Loucy (cell line): ENCODE measurements around the gene ECEL1.

Experiments
- H2AFZ ChIP-seq: fragments of 200-600 bp; sonication (generic); 2 replicates; pipeline ENCODE4 v1.6.0; 2016; ENCODE audit warnings: antibody characterized with exemption, mild to moderate bottlenecking, low read length, moderate library complexity
- H3F3A ChIP-seq: fragments of 200-600 bp; 2 replicates; pipeline ENCODE4 v1.6.0; 2016; ENCODE audit warnings: antibody characterized with exemption, low read depth, mild to moderate bottlenecking
- H3K27me3 ChIP-seq: fragments of 200-600 bp; sonication (generic); 2 replicates; pipeline ENCODE4 v1.6.1; 2014; ENCODE audit warnings: low read length, mild to moderate bottlenecking; ENCODE audit not compliant: insufficient read depth, poor library complexity, severe bottlenecking
- H3K36me3 ChIP-seq: fragments of 200-600 bp; sonication (generic); 2 replicates; pipeline ENCODE4 v1.6.1; 2016; ENCODE audit warnings: low read length; ENCODE audit not compliant: insufficient read depth
- H3K4me1 ChIP-seq: fragments of 200-600 bp; sonication (generic); 2 replicates; pipeline ENCODE4 v1.5.1; 2014; ENCODE audit warnings: low read length, mild to moderate bottlenecking; ENCODE audit not compliant: insufficient read depth, poor library complexity, severe bottlenecking
- H3K4me2 ChIP-seq: fragments of 200-600 bp; sonication (generic); 2 replicates; pipeline ENCODE4 v1.6.0; 2014; ENCODE audit warnings: antibody characterized with exemption, low read length, low read depth, mild to moderate bottlenecking; ENCODE audit not compliant: poor library complexity, severe bottlenecking
- H3K4me3 ChIP-seq: fragments of 200-600 bp; sonication (generic); 2 replicates; pipeline ENCODE4 v1.5.1; 2014; ENCODE audit warnings: low read length, mild to moderate bottlenecking, mixed read lengths; ENCODE audit not compliant: poor library complexity, severe bottlenecking
- H3K79me2 ChIP-seq: fragments of 200-600 bp; sonication (generic); 2 replicates; pipeline ENCODE4 v1.6.1; 2014; ENCODE audit warnings: low read length; ENCODE audit not compliant: insufficient read depth
- H3K9ac ChIP-seq: fragments of 200-600 bp; sonication (generic); 2 replicates; pipeline ENCODE4 v1.6.0; 2014; ENCODE audit warnings: mild to moderate bottlenecking, low read depth, low read length, moderate library complexity; ENCODE audit not compliant: poor library complexity, severe bottlenecking
- H3K9me2 ChIP-seq: fragments of 200-600 bp; sonication (generic); replicated peaks from 2 replicates; pipeline ENCODE4 v1.6.1; 2016; ENCODE audit warnings: low read depth, low read length, mixed read lengths
- H3K9me3 ChIP-seq: fragments of 200-600 bp; sonication (generic); 2 replicates; pipeline ENCODE4 v1.6.1; 2014; ENCODE audit warnings: mild to moderate bottlenecking, antibody characterized with exemption, low read length, low read depth; ENCODE audit not compliant: insufficient read depth
- H4K20me1 ChIP-seq: fragments of 200-600 bp; sonication (generic); 2 replicates; pipeline ENCODE4 v1.6.0; 2014; ENCODE audit warnings: antibody characterized with exemption, low read length, mild to moderate bottlenecking; ENCODE audit not compliant: insufficient read depth, poor library complexity, severe bottlenecking
- EZH2phosphoT487 ChIP-seq: fragments of 200-600 bp; IDR thresholded peaks from 2 replicates; pipeline ENCODE4 v1.6.1; 2018; ENCODE audit warnings: antibody characterized with exemption, mild to moderate bottlenecking, moderate library complexity, borderline replicate concordance
- TF ChIP-seq, protein P1 (sequence below): fragments of 200-600 bp; sonication (generic); conservative IDR thresholded peaks from 2 replicates; pipeline ENCODE4 v1.5.1; 2014; ENCODE audit warnings: mild to moderate bottlenecking, antibody characterized with exemption, low read length

ECEL1 gene

DNA sequence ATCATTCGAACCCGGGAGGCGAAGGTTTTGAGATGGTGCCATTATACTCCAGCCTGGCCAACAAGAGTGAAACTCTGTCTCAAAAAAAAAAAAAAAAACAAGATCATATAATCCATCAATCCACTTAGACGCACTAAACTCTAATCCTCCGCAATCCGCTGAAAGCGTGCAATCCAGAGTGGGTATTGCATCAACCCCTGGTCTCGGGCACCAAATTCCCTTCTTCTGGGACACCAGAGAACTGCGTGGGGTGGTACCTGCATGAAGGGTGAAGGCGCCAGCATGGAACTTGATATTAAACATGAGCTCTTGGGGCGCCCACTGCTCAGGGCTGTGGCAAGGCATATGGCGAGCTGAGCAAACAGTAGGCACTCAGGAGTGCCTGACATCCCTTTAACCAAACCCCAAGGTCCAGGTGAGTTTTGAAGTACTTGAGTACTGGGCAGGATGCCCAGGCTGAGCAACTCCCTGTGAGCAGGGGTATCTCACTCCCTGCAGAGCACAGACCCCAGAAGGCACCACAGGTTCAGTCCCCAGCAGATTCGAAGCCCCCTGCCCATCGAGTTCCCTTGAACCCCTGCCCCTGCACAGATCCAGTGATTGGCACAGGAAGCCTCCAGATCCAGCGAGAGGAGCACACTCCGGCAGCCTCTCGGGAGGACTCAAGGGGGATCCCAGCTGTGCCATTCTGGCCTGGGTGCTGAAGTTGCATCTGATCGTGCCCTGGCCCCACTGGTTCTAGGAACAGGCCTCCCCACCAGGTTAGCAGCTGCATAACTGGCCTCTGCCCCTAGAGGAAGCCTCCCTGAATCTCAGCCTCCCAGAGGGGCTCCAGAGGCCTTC, 23.7 kb downstream of the ECEL1 start:
- H3K36me3 ChIP-seq = no peaks in the 10 kb centered on the region
- H3F3A ChIP-seq = no peaks in the 10 kb centered on the region
- H3K9me2 ChIP-seq = no peaks in the 10 kb centered on the region
- no peak overlapping the region for H2AFZ ChIP-seq
- H4K20me1 ChIP-seq = no peaks in the 10 kb centered on the region
- H3K9me3 ChIP-seq = no peaks in the 10 kb centered on the region
- H3K4me2 ChIP-seq = no peak overlapping the region
- no peaks in the 10 kb centered on the region for H3K79me2 ChIP-seq
- no peak overlapping the region for H3K4me3 ChIP-seq
- no peak overlapping the region for H3K9ac ChIP-seq
- H3K27me3 ChIP-seq = no peaks in the 10 kb centered on the region
- TF ChIP-seq EZH2phosphoT487 = no peak
- TF ChIP-seq, protein P1, sequence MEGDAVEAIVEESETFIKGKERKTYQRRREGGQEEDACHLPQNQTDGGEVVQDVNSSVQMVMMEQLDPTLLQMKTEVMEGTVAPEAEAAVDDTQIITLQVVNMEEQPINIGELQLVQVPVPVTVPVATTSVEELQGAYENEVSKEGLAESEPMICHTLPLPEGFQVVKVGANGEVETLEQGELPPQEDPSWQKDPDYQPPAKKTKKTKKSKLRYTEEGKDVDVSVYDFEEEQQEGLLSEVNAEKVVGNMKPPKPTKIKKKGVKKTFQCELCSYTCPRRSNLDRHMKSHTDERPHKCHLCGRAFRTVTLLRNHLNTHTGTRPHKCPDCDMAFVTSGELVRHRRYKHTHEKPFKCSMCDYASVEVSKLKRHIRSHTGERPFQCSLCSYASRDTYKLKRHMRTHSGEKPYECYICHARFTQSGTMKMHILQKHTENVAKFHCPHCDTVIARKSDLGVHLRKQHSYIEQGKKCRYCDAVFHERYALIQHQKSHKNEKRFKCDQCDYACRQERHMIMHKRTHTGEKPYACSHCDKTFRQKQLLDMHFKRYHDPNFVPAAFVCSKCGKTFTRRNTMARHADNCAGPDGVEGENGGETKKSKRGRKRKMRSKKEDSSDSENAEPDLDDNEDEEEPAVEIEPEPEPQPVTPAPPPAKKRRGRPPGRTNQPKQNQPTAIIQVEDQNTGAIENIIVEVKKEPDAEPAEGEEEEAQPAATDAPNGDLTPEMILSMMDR = no peak
- H3K4me1 ChIP-seq = no peaks in the 10 kb centered on the region

DNA sequence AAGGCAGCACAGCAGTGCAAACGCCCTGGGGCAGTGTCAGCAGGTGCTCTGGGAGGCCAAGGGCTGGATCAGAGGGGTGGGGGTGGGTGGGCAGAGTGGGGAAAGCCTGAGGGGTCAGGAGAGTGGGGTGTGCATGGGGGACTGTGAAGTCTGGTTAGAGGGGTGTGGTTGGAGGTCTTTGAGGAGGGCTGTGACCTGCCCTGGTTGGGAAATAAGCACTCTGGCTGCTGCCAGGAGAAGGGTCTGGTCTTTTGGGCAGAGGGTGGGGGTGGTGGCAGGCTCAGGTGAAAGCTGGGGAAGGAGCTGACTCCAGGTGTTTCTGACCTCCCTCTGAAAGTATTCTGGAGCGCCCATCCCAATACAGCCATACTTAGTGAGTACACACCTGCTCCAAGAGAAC, 27.5 kb downstream of the ECEL1 start:
- no peaks in the 10 kb centered on the region for H3F3A ChIP-seq
- TF ChIP-seq EZH2phosphoT487 = no peak
- TF ChIP-seq, protein P1 = no peak
- no peak overlapping the region for H3K4me2 ChIP-seq
- no peaks in the 10 kb centered on the region for H4K20me1 ChIP-seq
- H3K79me2 ChIP-seq = no peaks in the 10 kb centered on the region
- no peak overlapping the region for H3K4me3 ChIP-seq
- no peaks in the 10 kb centered on the region for H3K36me3 ChIP-seq
- no peaks in the 10 kb centered on the region for H3K27me3 ChIP-seq
- H3K9ac ChIP-seq = no peak overlapping the region
- H3K9me2 ChIP-seq = no peaks in the 10 kb centered on the region
- H2AFZ ChIP-seq = no peak overlapping the region
- H3K9me3 ChIP-seq = no peaks in the 10 kb centered on the region
- H3K4me1 ChIP-seq = no peaks in the 10 kb centered on the region

DNA sequence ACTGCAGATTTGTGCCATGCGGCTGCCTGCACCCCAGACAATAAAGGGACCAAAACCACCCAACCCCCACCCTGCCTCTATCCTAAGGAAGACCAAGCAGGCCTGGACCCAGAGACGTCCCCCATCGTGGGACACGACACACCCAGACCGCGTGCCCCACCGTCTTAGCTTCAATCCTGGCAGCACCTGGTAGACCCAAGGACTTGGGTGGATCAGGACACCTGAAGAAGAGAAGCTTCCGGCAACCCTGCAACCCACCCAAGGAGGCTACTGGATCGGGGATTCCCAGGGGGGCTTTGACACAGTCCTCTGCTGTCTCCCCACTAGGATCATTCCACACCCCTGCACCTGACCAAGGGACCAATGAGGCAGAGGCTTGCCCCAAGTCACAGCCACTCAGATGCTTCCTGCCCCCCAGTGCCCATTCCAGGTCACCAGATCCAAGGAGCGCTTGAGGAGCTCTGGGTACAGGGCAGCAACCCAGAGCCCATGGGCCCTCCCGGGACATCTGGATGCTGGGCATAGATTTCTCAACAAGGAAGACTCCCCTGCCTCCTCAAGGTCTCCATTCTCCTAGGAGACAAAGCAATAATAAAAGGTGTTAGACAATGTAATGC, 28.1 kb downstream of the ECEL1 start:
- Histone ChIP-seq H3K36me3 (no peaks in the 10 kb centered on the region), H3K9me2 (no peaks in the 10 kb centered on the region), H3K4me3 (no peak overlapping the region), H2AFZ (no peak overlapping the region), H3F3A (no peaks in the 10 kb centered on the region), H3K4me2 (no peak overlapping the region), H4K20me1 (no peaks in the 10 kb centered on the region), H3K4me1 (no peaks in the 10 kb centered on the region), H3K9me3 (no peaks in the 10 kb centered on the region), H3K9ac (no peak overlapping the region), H3K79me2 (no peaks in the 10 kb centered on the region), H3K27me3 (no peaks in the 10 kb centered on the region)
- TF ChIP-seq EZH2phosphoT487 = no peak
